Peyer's patch (tissue), 4 donors: Measurements from ENCODE around the gene TIMP2. TPM values are rescaled to one million over a fixed set of nuclear protein-coding genes. Genes with fewer than 3 reads are reported as not detected.

Experiments used
- DNase-seq, 3 donors: peaks; one replicate each; pipeline ENCODE4 v3.0.0-alpha.2; 2017 to 2019
- H3K27ac ChIP-seq, 4 donors: fragments of 200-600 bp; sonication (generic); one replicate each; pipeline ENCODE4 v1.5.1; 2016 to 2019
- H3K27me3 ChIP-seq, 2 donors: fragments of 200-600 bp; sonication (generic); one replicate each; pipeline ENCODE4 v1.5.1; 2019
- H3K36me3 ChIP-seq, 3 donors: fragments of 200-600 bp; sonication (generic); one replicate each; pipeline ENCODE4 v1.5.1; 2016 to 2019
- H3K4me1 ChIP-seq, 4 donors: fragments of 200-600 bp; sonication (generic); one replicate each; pipeline ENCODE4 v1.5.1; 2016 to 2019
- H3K4me3 ChIP-seq, 4 donors: fragments of 200-600 bp; sonication (generic); 1 replicate in 3 of 4; 2 replicates in 1 of 4; pipeline ENCODE4 v1.5.1; 2016 to 2019; ENCODE audit warnings: mild to moderate bottlenecking in 1 of 4
- H3K9me3 ChIP-seq, 4 donors: fragments of 200-600 bp; sonication (generic); one replicate each; pipeline ENCODE4 v1.5.1; 2016 to 2019; ENCODE audit warnings: mild to moderate bottlenecking in 1 of 4
- CTCF ChIP-seq, 6 experiments: fragments of 450-650 bp in 4 of 6; fragments of 200-600 bp in 2 of 6; sonication (generic) in 1 of 6; IDR thresholded peaks; one replicate each; pipeline ENCODE4 v1.5.1; 2017 to 2019; ENCODE audit warnings: antibody characterized with exemption in 6 of 6, mild to moderate bottlenecking in 3 of 6, moderate library complexity in 1 of 6
- POLR2A ChIP-seq, 2 donors: fragments of 450-650 bp; IDR thresholded peaks; one replicate each; pipeline ENCODE4 v1.5.1; 2017; ENCODE audit warnings: antibody characterized with exemption in 2 of 2, mild to moderate bottlenecking in 2 of 2, moderate library complexity in 2 of 2
- total RNA-seq, 4 donors: library from RNA; depleted of rRNA; stranded (reverse); fragments of >200 nt; gene quantifications; one replicate each; pipeline ENCODE4 v1.1.0, GENCODE V29; 2016

Gene TIMP2
- total RNA-seq, 4 donors from 2014 or later, result 27.2 to 73.2 (median 45.0) TPM

- H3K4me1 ChIP-seq, result peaks cover 0 to 9% (median 0%) of the 10 kb centered on the region in 4 donors
Observed at GRCh38 chr17:78910497-78911284, 14.5 kb downstream of the TIMP2 start.

GRCh38 chr17:78908426-78908825, 16.8 kb downstream of the TIMP2 start:
- H3K4me3 ChIP-seq, result no peak overlapping the region
- H3K36me3 ChIP-seq, result no peaks in the 10 kb centered on the region
- H3K4me1 ChIP-seq, result no peaks in the 10 kb centered on the region
- TF ChIP-seq CTCF (IDR thresholded peaks at IDR 0.05) (no peak), POLR2A (IDR thresholded peaks at IDR 0.05) (no peak)
- H3K27me3 ChIP-seq, result no peaks in the 10 kb centered on the region
- no peaks in the 10 kb centered on the region for H3K9me3 ChIP-seq
- H3K27ac ChIP-seq, result no peak overlapping the region
- DNase-seq, result no peak

More at GRCh38 chr17:78910497-78911284, 14.5 kb downstream of the TIMP2 start:
- no peaks in the 10 kb centered on the region for H3K36me3 ChIP-seq
- H3K9me3 ChIP-seq, result no peaks in the 10 kb centered on the region
- TF ChIP-seq CTCF (IDR thresholded peaks at IDR 0.05), result no peak
- no peak for TF ChIP-seq POLR2A (IDR thresholded peaks at IDR 0.05)
- no peak overlapping the region for H3K4me3 ChIP-seq
- no peaks in the 10 kb centered on the region for H3K27me3 ChIP-seq
- no peak for DNase-seq
- no peak overlapping the region for H3K27ac ChIP-seq

DNA sequence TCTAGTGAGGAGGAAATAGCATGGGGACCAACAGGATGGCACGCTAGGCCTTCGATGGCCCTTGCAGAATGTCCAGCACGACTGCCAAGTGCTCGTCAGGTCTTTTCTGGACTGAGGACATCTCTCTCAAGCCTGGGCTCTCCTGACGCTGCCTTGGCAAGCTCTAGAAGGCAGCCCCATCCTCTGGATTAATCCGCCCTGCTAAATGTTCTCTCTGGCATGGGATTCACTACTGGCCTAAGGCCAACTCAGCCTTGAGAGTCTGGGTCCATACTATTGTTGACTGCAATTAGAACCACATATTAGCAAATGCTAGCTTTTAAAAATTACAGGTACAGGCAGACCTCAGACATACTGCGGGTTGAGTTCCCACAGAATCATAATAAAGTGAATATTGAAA, 19.6 kb downstream of the TIMP2 start:
- Histone ChIP-seq H3K27ac (no peak overlapping the region), H3K27me3 (no peaks in the 10 kb centered on the region), H3K9me3 (no peaks in the 10 kb centered on the region), H3K36me3 (no peaks in the 10 kb centered on the region), H3K4me1 (no peaks in the 10 kb centered on the region), H3K4me3 (no peak overlapping the region)
- no peak for DNase-seq
- TF ChIP-seq POLR2A (IDR thresholded peaks at IDR 0.05), result no peak
- no peak for TF ChIP-seq CTCF (IDR thresholded peaks at IDR 0.05)

- no peak for TF ChIP-seq CTCF (IDR thresholded peaks at IDR 0.05)
- no peak for TF ChIP-seq POLR2A (IDR thresholded peaks at IDR 0.05)
- no peaks in the 10 kb centered on the region for H3K36me3 ChIP-seq
- no peak overlapping the region for H3K4me3 ChIP-seq
- H3K27ac ChIP-seq, result no peak overlapping the region
- DNase-seq, result no peak
- H3K9me3 ChIP-seq, result no peaks in the 10 kb centered on the region
- H3K4me1 ChIP-seq, result no peaks in the 10 kb centered on the region
- no peaks in the 10 kb centered on the region for H3K27me3 ChIP-seq
Observed at GRCh38 chr17:78905116-78905515, 20.1 kb downstream of the TIMP2 start.

GRCh38 chr17:78904371-78904770, 20.8 kb downstream of the TIMP2 start:
- no peak for DNase-seq
- Histone ChIP-seq H3K4me1 (no peaks in the 10 kb centered on the region), H3K27me3 (no peaks in the 10 kb centered on the region), H3K9me3 (no peaks in the 10 kb centered on the region), H3K27ac (no peak overlapping the region), H3K36me3 (no peaks in the 10 kb centered on the region), H3K4me3 (no peak overlapping the region)
- TF ChIP-seq CTCF (IDR thresholded peaks at IDR 0.05) (no peak), POLR2A (IDR thresholded peaks at IDR 0.05) (no peak)
